Measurements from ENCODE around the gene PSME3IP1. TPM values are rescaled to one million over a fixed set of nuclear protein-coding genes. Genes with fewer than 3 reads are reported as not detected.
A peak's percentile ranks its signal among the peaks of the same experiment; 100 is the strongest.

PSME3IP1 gene
- total RNA-seq, 1 donor from 2014 or later = 83.1 TPM

DNA sequence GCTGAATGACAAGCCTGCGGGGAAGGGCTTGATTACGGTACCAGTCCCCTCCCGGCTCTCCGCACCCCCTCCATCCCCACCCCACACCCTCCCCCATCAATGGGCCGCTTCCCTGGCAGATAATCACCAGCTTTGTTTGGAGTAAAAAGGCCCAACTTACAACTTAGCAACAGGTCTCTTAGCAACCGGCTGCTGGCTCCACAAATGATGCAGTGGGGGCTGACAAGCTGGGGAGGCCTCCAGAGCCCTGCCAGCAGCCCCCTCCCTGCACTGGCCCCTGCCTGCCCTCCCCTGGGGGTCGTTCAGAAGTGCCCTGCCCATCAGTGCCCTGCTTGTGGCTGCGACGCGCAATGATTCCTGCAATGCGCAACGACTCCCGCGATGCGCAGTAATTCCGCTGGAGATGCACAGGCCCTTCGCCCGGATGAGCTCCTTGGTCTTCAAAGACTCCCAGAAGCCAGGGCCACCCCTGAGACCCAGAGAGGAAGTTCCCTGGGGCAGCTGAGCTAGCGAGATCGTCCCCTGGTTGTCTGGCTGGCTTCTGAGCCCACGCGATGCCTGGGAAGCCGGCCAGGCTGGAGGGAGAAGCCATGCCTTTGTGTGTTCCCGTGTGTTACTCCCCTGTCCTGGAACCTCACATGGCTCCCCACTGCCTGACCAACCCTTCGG is 70.2 kb downstream of the PSME3IP1 start:
- Mint-ChIP-seq H3K9me3 (ENCODE audit: unreplicated experiment) (no peaks in the 10 kb centered on the region), H3K27ac (ENCODE audit: unreplicated experiment) (peak overlapping the region; percentile 93), H3K4me3 (ENCODE audit: unreplicated experiment) (no peak overlapping the region), H3K27me3 (ENCODE audit: unreplicated experiment) (no peaks in the 10 kb centered on the region), H3K36me3 (ENCODE audit: unreplicated experiment) (peaks cover 9% of the 10 kb centered on the region), H3K4me1 (ENCODE audit: unreplicated experiment) (peaks cover 32% of the 10 kb centered on the region)
- no peak for DNase-seq (ENCODE audit: extremely low spot score, unreplicated experiment)
- TF ChIP-seq, protein P1, sequence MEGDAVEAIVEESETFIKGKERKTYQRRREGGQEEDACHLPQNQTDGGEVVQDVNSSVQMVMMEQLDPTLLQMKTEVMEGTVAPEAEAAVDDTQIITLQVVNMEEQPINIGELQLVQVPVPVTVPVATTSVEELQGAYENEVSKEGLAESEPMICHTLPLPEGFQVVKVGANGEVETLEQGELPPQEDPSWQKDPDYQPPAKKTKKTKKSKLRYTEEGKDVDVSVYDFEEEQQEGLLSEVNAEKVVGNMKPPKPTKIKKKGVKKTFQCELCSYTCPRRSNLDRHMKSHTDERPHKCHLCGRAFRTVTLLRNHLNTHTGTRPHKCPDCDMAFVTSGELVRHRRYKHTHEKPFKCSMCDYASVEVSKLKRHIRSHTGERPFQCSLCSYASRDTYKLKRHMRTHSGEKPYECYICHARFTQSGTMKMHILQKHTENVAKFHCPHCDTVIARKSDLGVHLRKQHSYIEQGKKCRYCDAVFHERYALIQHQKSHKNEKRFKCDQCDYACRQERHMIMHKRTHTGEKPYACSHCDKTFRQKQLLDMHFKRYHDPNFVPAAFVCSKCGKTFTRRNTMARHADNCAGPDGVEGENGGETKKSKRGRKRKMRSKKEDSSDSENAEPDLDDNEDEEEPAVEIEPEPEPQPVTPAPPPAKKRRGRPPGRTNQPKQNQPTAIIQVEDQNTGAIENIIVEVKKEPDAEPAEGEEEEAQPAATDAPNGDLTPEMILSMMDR (IDR thresholded peaks at IDR 0.05) = no peak

DNA sequence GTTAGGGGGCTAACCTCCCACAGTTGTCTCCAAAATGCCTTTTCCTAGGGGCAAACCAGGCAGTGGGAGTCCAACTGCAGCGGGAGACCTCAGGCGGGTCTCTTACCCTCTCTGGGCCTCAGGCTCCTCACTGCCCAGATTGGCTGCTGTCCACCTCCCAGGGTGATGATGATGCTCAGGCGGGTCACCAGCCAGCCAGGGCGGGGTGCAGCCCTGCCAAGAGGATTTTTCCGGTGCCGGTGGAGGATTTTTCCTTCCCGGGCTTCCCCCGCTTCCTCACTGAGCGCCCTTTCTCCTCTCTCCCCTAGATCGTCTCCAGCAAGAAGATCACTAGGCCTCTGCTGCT is 70.7 kb downstream of the PSME3IP1 start:
- no peak for DNase-seq (ENCODE audit: extremely low spot score, unreplicated experiment)
- Mint-ChIP-seq H3K36me3 (ENCODE audit: unreplicated experiment) (peaks cover 9% of the 10 kb centered on the region), H3K4me3 (ENCODE audit: unreplicated experiment) (no peak overlapping the region), H3K27ac (ENCODE audit: unreplicated experiment) (peak overlapping the region; percentile 93), H3K4me1 (ENCODE audit: unreplicated experiment) (peaks cover 32% of the 10 kb centered on the region), H3K9me3 (ENCODE audit: unreplicated experiment) (no peaks in the 10 kb centered on the region), H3K27me3 (ENCODE audit: unreplicated experiment) (no peaks in the 10 kb centered on the region)
- TF ChIP-seq, protein P1 (IDR thresholded peaks at IDR 0.05) = no peak

DNA sequence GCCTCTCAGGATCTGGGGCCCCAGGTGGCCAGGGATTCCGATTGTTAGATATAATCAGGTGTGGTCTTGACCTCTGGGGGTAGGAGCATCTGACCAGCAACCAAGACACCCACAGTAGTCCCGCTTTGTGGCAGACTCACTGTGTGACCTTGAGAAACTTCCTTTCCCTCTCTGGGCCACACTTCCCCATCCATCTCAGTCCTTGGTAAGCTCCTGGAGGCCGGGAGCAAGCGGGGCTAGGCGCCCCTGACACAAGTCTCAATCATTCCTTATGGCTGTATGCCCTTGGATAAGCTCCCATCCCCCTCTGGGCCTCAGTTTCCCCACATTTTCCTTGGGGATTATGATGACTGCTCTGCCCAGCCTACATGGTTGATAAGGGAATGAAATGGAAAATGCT is 72.2 kb downstream of the PSME3IP1 start:
- TF ChIP-seq, protein P1 (IDR thresholded peaks at IDR 0.05) = no peak
- Mint-ChIP-seq H3K27me3 (ENCODE audit: unreplicated experiment) (no peaks in the 10 kb centered on the region), H3K4me1 (ENCODE audit: unreplicated experiment) (peaks cover 32% of the 10 kb centered on the region), H3K27ac (ENCODE audit: unreplicated experiment) (peak overlapping the region; percentile 64), H3K9me3 (ENCODE audit: unreplicated experiment) (no peaks in the 10 kb centered on the region), H3K4me3 (ENCODE audit: unreplicated experiment) (no peak overlapping the region), H3K36me3 (ENCODE audit: unreplicated experiment) (peaks cover 9% of the 10 kb centered on the region)
- DNase-seq (ENCODE audit: extremely low spot score, unreplicated experiment) = no peak

DNA sequence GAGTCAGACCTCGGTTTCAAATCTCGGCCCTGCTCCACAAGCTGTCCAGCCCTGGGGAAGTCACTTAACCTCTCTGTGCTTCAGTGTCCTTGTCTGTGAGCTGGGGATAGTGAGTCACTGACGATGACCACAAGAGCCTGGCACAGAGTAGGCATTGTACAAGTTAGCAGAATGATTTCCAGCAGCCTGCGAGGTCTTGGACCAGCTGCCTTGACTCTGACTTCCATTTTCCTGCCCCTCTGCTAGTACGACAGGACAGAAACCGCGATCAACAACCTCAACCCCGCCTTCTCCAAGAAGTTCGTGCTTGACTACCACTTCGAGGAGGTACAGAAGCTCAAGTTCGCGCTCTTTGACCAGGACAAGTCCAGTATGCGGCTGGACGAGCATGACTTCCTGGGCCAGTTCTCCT is 72.8 kb downstream of the PSME3IP1 start:
- H3K27me3 Mint-ChIP-seq (ENCODE audit: unreplicated experiment) = no peaks in the 10 kb centered on the region
- no peak overlapping the region for H3K4me3 Mint-ChIP-seq (ENCODE audit: unreplicated experiment)
- H3K4me1 Mint-ChIP-seq (ENCODE audit: unreplicated experiment) = peaks cover 32% of the 10 kb centered on the region
- no peak for DNase-seq (ENCODE audit: extremely low spot score, unreplicated experiment)
- H3K36me3 Mint-ChIP-seq (ENCODE audit: unreplicated experiment) = peaks cover 9% of the 10 kb centered on the region
- TF ChIP-seq, protein P1 (IDR thresholded peaks at IDR 0.05) = no peak
- no peaks in the 10 kb centered on the region for H3K9me3 Mint-ChIP-seq (ENCODE audit: unreplicated experiment)
- peak overlapping the region; percentile 64 for H3K27ac Mint-ChIP-seq (ENCODE audit: unreplicated experiment)

- no peaks in the 10 kb centered on the region for H3K27me3 Mint-ChIP-seq (ENCODE audit: unreplicated experiment)
- no peak overlapping the region for H3K4me3 Mint-ChIP-seq (ENCODE audit: unreplicated experiment)
- no peaks in the 10 kb centered on the region for H3K9me3 Mint-ChIP-seq (ENCODE audit: unreplicated experiment)
- TF ChIP-seq, protein P1 (IDR thresholded peaks at IDR 0.05) = no peak
- DNase-seq (ENCODE audit: extremely low spot score, unreplicated experiment) = no peak
- H3K27ac Mint-ChIP-seq (ENCODE audit: unreplicated experiment) = peak overlapping the region; percentile 64
- peaks cover 30% of the 10 kb centered on the region for H3K4me1 Mint-ChIP-seq (ENCODE audit: unreplicated experiment)
- H3K36me3 Mint-ChIP-seq (ENCODE audit: unreplicated experiment) = peaks cover 5% of the 10 kb centered on the region
These were observed 73.3 kb downstream of the PSME3IP1 start for GRCh38 chr16:57112403-57113041.
